GM23248 (cell line): Measurements from ENCODE around the gene CACNA1B. TPM values are rescaled to one million over a fixed set of nuclear protein-coding genes. Genes with fewer than 3 reads are reported as not detected.
"Not testable (repeated sequence)": the region's sequence is repeated elsewhere in the genome, so short reads cannot be mapped to it uniquely, and the experiment has no call there.

Experiments used
- DNase-seq: peaks from one replicate; pipeline ENCODE4 v3.0.0-alpha.2; 2015
- H2AFZ ChIP-seq: fragments of 200-600 bp; sonication (generic); 2 replicates; pipeline ENCODE4 v1.6.1; 2016; ENCODE audit warnings: antibody characterized with exemption
- H3F3A ChIP-seq: fragments of 200-600 bp; sonication (generic); 2 replicates; pipeline ENCODE4 v1.6.1; 2016; ENCODE audit warnings: mild to moderate bottlenecking, antibody characterized with exemption, mixed run types; ENCODE audit not compliant: insufficient read depth
- H3K27ac ChIP-seq: fragments of 200-600 bp; sonication (generic); 2 replicates; pipeline ENCODE4 v1.5.1; 2016; ENCODE audit warnings: mild to moderate bottlenecking
- H3K27me3 ChIP-seq: fragments of 200-600 bp; sonication (generic); replicated peaks from 2 replicates; pipeline ENCODE4 v1.6.1; 2016; ENCODE audit warnings: mild to moderate bottlenecking; ENCODE audit not compliant: insufficient read depth
- H3K36me3 ChIP-seq: fragments of 200-600 bp; sonication (generic); 2 replicates; pipeline ENCODE4 v1.6.1; 2016; ENCODE audit warnings: low read depth, mild to moderate bottlenecking
- H3K4me1 ChIP-seq: fragments of 200-600 bp; sonication (generic); 2 replicates; pipeline ENCODE4 v1.6.1; 2016; ENCODE audit warnings: mild to moderate bottlenecking; ENCODE audit not compliant: insufficient read depth
- H3K4me2 ChIP-seq: fragments of 200-600 bp; sonication (generic); one replicate; pipeline ENCODE4 v1.6.1; 2016; ENCODE audit warnings: mild to moderate bottlenecking; ENCODE audit not compliant: unreplicated experiment
- H3K4me3 ChIP-seq: fragments of 200-600 bp; sonication (generic); 2 replicates; pipeline ENCODE4 v1.5.1; 2016; ENCODE audit warnings: mild to moderate bottlenecking
- H3K79me2 ChIP-seq: fragments of 200-600 bp; sonication (generic); 2 replicates; pipeline ENCODE4 v1.6.1; 2016; ENCODE audit warnings: mild to moderate bottlenecking; ENCODE audit not compliant: insufficient read depth
- H3K9ac ChIP-seq: fragments of 200-600 bp; sonication (generic); 2 replicates; pipeline ENCODE4 v1.6.1; 2016; ENCODE audit warnings: mild to moderate bottlenecking
- H3K9me2 ChIP-seq: fragments of 200-600 bp; sonication (generic); 2 replicates; pipeline ENCODE4 v1.6.1; 2016; ENCODE audit warnings: mixed run types, mild to moderate bottlenecking, moderate library complexity; ENCODE audit not compliant: insufficient read depth
- H3K9me3 ChIP-seq: fragments of 200-600 bp; sonication (generic); one replicate; pipeline ENCODE4 v1.6.1; 2017; ENCODE audit warnings: low read depth
- H4K20me1 ChIP-seq: fragments of 200-600 bp; sonication (generic); 2 replicates; pipeline ENCODE4 v1.6.0; 2016; ENCODE audit not compliant: insufficient read depth
- EZH2 ChIP-seq: fragments of 200-600 bp; sonication (generic); IDR thresholded peaks from 2 replicates; pipeline ENCODE4 v1.6.1; 2018; ENCODE audit warnings: antibody characterized with exemption, mild to moderate bottlenecking; ENCODE audit not compliant: insufficient read depth, poor library complexity, severe bottlenecking
- EZH2phosphoT487 ChIP-seq: fragments of 200-600 bp; sonication (generic); IDR thresholded peaks from 2 replicates; pipeline ENCODE4 v1.6.1; 2018; ENCODE audit warnings: antibody characterized with exemption, moderate library complexity, mild to moderate bottlenecking, low read depth; ENCODE audit not compliant: insufficient read depth
- WGBS, 2 experiments: methylation state at CpG; one replicate each; pipeline ENCODE4 v1.1.6; 2015 to 2017; ENCODE audit warnings: low lambda C conversion rate in 2 of 2, low coverage in 1 of 2; ENCODE audit errors: missing lambda C conversion rate in 2 of 2; 5-methylcytosine and 5-hydroxymethylcytosine counted together
- in situ Hi-C: fragments of 300-500 bp; cut with MboI; formaldehyde crosslinking; loops from 2 replicates; pipeline ENCODE4 v1.15.0; 2020
- polyA plus RNA-seq: library from polyadenylated mRNA; unstranded; fragments of >200 nt; fragmentation: Nextera tagmentation; extraction: Ambion mirVana; gene quantifications from 2 replicates; pipeline ENCODE4 v1.2.1, GENCODE V29; 2016
- total RNA-seq: library from RNA; depleted of rRNA; stranded (reverse); fragments of >200 nt; shearing (Covaris generic); gene quantifications from 2 replicates; pipeline ENCODE4 v1.2.3, GENCODE V29; 2014

CACNA1B gene
- total and polyA plus RNA-seq, 2 experiments from 2014 or later = not detected

GRCh38 chr9:138014563-138014945 lies 137.0 kb downstream of the CACNA1B start:
- in situ Hi-C loops = no loop called here
- no peak overlapping the region for H3K9ac ChIP-seq

GRCh38 chr9:138015021-138015829 lies 137.6 kb downstream of the CACNA1B start:
- no peaks in the 10 kb centered on the region for H3F3A ChIP-seq
- no peak for DNase-seq
- H3K36me3 ChIP-seq = no peaks in the 10 kb centered on the region
- WGBS, 2 experiments = 46 to 51% methylated on average over 25 of the region's 25 CpGs
- TF ChIP-seq EZH2 (no peak), EZH2phosphoT487 (no peak)
- H3K4me1 ChIP-seq = no peaks in the 10 kb centered on the region
- in situ Hi-C loops = no loop called here
- no peaks in the 10 kb centered on the region for H3K9me3 ChIP-seq
- no peaks in the 10 kb centered on the region for H4K20me1 ChIP-seq
- H3K79me2 ChIP-seq = no peaks in the 10 kb centered on the region
- no peak overlapping the region for H2AFZ ChIP-seq
- H3K27ac ChIP-seq = no peak overlapping the region
- H3K9ac ChIP-seq = no peak overlapping the region
- no peak overlapping the region for H3K4me3 ChIP-seq
- H3K9me2 ChIP-seq = no peaks in the 10 kb centered on the region
- H3K4me2 ChIP-seq = no peak overlapping the region
- H3K27me3 ChIP-seq = no peaks in the 10 kb centered on the region

More at GRCh38 chr9:138014563-138014945, 137.0 kb downstream of the CACNA1B start:
- no peaks in the 10 kb centered on the region for H4K20me1 ChIP-seq
- H3K4me1 ChIP-seq = no peaks in the 10 kb centered on the region
- 54 to 55% methylated on average over 6 of the region's 6 CpGs for WGBS, 2 experiments
- no peaks in the 10 kb centered on the region for H3F3A ChIP-seq
- no peak overlapping the region for H2AFZ ChIP-seq
- DNase-seq = no peak
- no peaks in the 10 kb centered on the region for H3K36me3 ChIP-seq
- H3K9me3 ChIP-seq = no peaks in the 10 kb centered on the region
- no peaks in the 10 kb centered on the region for H3K27me3 ChIP-seq
- H3K27ac ChIP-seq = no peak overlapping the region
- H3K79me2 ChIP-seq = no peaks in the 10 kb centered on the region
- H3K4me3 ChIP-seq = no peak overlapping the region
- no peak overlapping the region for H3K4me2 ChIP-seq
- TF ChIP-seq EZH2phosphoT487 = no peak
- TF ChIP-seq EZH2 = no peak
- no peaks in the 10 kb centered on the region for H3K9me2 ChIP-seq

GRCh38 chr9:138016406-138017187 lies 139.0 kb downstream of the CACNA1B start:
- WGBS, 2 experiments = 34 to 44% methylated on average over 25 to 33 of the region's 33 CpGs
- DNase-seq = no peak
- no peaks in the 10 kb centered on the region for H3K36me3 ChIP-seq
- no peak overlapping the region for H2AFZ ChIP-seq
- no peaks in the 10 kb centered on the region for H3K9me3 ChIP-seq
- no peak overlapping the region for H3K27ac ChIP-seq
- no peak overlapping the region for H3K4me2 ChIP-seq
- H3F3A ChIP-seq = no peaks in the 10 kb centered on the region
- H3K79me2 ChIP-seq = no peaks in the 10 kb centered on the region
- in situ Hi-C loops = no loop called here
- no peaks in the 10 kb centered on the region for H3K9me2 ChIP-seq
- no peaks in the 10 kb centered on the region for H3K4me1 ChIP-seq
- H3K9ac ChIP-seq = no peak overlapping the region
- no peaks in the 10 kb centered on the region for H4K20me1 ChIP-seq
- H3K27me3 ChIP-seq = 0 out of 2 replicates have a peak, but pooled peaks cover under 1% of the 10 kb centered on the region
- H3K4me3 ChIP-seq = no peak overlapping the region
- TF ChIP-seq EZH2phosphoT487 (no peak), EZH2 (no peak)

- no peak overlapping the region for H3K4me3 ChIP-seq
- H3K27ac ChIP-seq = no peak overlapping the region
- no peaks in the 10 kb centered on the region for H3F3A ChIP-seq
- H3K27me3 ChIP-seq = 0 out of 2 replicates have a peak, but pooled peaks cover 7% of the 10 kb centered on the region
- no peak overlapping the region for H2AFZ ChIP-seq
- H3K79me2 ChIP-seq = no peaks in the 10 kb centered on the region
- no peaks in the 10 kb centered on the region for H3K9me2 ChIP-seq
- TF ChIP-seq EZH2 (no peak), EZH2phosphoT487 (no peak)
- H3K9ac ChIP-seq = no peak overlapping the region
- H4K20me1 ChIP-seq = no peaks in the 10 kb centered on the region
- H3K4me1 ChIP-seq = no peaks in the 10 kb centered on the region
- in situ Hi-C loops = no loop called here
- DNase-seq = no peak
- WGBS, 2 experiments = 52 to 58% methylated on average over 13 of the region's 13 CpGs
- H3K9me3 ChIP-seq = no peaks in the 10 kb centered on the region
- no peaks in the 10 kb centered on the region for H3K36me3 ChIP-seq
- H3K4me2 ChIP-seq = no peak overlapping the region
Measured at GRCh38 chr9:138017200-138017599, 139.6 kb downstream of the CACNA1B start.

- H3K4me3 ChIP-seq, H3K79me2 ChIP-seq, H3F3A ChIP-seq, in situ Hi-C loops, H2AFZ ChIP-seq, H3K4me1 ChIP-seq, H3K9ac ChIP-seq, H3K4me2 ChIP-seq, H4K20me1 ChIP-seq, H3K27ac ChIP-seq, H3K36me3 ChIP-seq, H3K9me2 ChIP-seq, DNase-seq, H3K9me3 ChIP-seq: not testable (repeated sequence)
- H3K27me3 ChIP-seq = peaks cover 12% of the 10 kb centered on the region; the same call in 1 of the 2 replicates
- WGBS, 2 experiments = 63 to 74% methylated on average over 7 to 10 of the region's 10 CpGs
Measured at GRCh38 chr9:138019514-138019913, 141.9 kb downstream of the CACNA1B start.
